Mesenteric fat pad (tissue), 1 donor: ENCODE results near the gene TRPV2. TPM values are rescaled to one million over a fixed set of nuclear protein-coding genes. Genes with fewer than 3 reads are reported as not detected.
"Not testable (repeated sequence)": the region's sequence is repeated elsewhere in the genome, so short reads cannot be mapped to it uniquely, and the experiment has no call there.

Experiments
- DNase-seq: peaks from one replicate; pipeline ENCODE4 v3.0.0-alpha.2; 2020; ENCODE audit warnings: low spot score
- total RNA-seq: library from RNA; stranded (reverse); fragmentation: NEBNext Ultra II Directional; extraction: Animal tissue kit (Norgen Biotek cat#: 25700); gene quantifications from one replicate; pipeline ENCODE4 v1.2.1, GENCODE V29; 2021
- donor health status: DM: yes; HTN: yes; CAD: no.

TRPV2 gene
- total RNA-seq, 1 donor from 2014 or later = 43.7 TPM

DNA sequence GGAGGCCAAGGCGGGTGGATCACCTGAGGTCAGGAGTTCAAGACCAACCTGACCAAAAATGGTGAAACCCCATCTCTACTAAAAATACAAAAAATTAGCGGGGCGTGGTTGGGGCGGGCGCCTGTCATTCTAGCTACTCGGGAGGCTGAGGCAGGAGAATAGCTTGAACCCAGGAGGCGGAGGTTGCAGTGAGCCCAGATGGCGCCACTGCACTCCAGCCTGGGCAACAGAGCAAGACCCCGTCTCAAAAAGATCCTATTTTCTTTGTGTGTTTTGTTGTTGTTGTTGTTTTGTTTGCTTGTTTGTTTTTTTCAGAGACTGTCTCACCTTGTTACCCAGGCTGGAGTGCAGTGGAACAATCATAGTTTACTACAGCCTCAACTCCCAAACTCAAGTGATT is 11.5 kb upstream of the TRPV2 start:
- not testable (repeated sequence) for DNase-seq

DNA sequence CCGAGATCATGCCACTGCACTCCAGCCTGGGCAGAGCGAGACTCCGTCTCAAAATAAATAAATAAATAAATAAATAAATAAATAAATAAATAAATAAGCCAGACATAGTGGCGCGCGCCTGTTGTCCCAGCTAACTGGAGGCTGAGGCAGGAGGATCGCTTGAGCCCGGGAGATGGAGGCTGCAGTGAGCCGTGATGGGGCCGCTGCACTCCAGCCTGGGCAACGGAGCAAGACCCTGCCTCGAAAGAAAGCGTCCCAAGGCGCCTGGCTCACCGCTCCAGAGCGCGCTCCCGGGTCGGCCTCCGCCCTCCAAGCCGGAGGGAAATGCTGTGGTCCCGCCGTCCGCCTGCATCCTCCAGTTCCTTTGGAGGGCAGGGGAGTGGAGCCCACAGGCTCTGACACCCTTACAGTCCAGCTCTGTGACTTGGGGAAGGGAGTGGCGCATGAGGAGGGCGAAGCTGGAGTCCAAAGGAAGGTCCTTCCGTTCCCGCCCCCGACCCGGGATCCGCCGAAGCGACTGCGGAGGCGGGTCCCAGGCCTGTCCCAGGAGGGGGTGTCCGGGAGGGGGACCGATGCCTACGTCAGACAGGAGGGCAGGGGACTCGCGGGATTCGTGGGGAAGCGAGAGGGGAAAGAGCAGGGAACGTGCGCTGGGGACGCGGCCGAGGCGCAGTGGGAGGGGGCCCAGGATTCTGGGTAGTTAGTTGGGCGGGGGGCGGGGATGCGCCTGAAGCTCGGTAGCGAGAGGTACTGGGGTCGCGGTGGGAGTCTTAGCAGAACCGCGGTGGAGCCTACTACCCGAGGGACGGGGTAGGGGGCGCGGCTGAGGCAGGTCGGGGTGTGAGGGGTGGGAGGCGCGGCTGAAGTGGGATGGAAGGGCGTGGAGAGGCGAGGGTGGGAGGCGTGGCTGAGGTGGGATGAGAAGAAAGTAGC is 8.4 kb upstream of the TRPV2 start:
- no peak for DNase-seq

DNA sequence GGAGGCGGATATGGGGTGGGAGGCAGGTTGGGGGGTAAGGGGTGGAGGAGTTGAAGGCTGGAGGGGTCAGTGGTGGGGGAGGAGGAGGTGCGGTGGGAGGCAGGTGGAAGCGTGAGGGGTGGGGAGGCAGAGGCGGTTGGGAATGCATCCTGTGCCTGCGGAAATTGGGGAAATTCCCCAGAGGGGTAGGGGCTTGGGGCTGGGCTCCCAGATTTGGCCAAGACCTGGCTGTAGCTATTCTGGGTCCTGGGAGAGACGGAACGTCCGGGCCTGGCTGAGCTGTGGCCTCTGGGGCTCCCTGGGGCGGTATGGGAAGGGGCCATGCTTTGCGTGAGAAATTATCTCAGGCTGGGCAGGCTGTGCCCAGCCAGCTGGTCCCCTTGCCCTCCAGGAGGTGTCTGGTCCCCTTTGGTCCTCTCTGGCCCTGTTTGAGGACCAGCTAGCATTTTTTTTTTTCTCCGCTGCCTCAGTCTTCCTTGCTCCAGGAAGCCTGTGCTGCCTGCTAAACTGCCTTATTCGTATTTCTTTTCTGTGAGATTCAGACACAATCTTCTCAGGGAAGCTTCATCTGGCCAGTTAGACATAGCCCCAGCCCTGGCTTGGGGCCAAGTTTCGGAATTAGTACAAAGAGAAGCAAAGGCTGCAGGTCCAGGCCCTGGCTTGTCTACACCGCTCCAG is 7.3 kb upstream of the TRPV2 start:
- no peak for DNase-seq

DNA sequence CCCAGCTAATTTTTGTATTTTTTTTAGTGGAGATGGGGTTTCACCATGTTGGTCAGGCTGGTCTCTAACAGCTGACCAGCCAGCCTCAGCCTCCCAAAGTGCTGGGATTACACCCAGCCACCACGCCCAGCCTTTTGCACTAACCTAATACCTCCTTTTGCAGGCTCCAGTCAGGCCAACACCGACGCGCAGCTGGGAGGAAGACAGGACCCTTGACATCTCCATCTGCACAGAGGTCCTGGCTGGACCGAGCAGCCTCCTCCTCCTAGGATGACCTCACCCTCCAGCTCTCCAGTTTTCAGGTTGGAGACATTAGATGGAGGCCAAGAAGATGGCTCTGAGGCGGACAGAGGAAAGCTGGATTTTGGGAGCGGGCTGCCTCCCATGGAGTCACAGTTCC is 2.0 kb downstream of the TRPV2 start:
- no peak for DNase-seq

DNA sequence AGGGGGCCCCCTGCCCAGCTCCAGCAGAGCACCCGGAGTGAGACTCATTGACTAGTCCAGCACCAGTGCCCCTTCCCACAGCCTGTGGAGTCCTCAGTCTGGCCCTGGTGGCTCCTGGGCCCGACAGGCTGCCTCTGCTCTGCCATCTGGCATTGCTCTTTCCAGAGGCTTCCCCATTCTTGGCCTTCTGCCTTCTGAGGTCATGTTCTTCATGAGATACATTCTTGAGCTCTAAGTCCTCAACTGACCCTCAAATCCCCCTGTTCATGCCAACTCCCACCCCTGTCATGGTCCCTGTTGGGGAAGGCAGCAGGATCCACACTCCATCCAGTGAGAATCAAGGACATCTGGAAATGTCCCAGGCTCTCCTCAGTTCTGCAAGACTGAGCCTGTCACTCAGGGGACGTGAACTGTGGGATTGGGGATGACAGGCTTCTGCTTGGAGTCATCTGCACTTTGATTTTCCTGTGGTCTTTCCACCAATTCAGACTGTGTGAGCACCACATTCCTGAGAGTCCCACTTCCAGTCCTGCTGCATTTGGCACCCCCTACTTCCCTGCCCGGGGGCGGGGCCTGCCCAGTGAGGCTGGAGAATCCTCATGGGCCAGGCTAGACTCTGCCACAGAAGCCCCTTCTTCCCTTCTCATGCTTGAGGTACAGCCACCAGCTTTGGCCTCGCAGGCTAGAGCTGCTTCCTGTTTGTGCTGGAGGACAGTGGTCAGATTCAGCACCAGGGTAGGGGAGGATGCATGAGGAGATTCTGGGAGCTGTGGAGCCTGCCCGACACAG is 2.7 kb downstream of the TRPV2 start:
- DNase-seq = no peak

DNA sequence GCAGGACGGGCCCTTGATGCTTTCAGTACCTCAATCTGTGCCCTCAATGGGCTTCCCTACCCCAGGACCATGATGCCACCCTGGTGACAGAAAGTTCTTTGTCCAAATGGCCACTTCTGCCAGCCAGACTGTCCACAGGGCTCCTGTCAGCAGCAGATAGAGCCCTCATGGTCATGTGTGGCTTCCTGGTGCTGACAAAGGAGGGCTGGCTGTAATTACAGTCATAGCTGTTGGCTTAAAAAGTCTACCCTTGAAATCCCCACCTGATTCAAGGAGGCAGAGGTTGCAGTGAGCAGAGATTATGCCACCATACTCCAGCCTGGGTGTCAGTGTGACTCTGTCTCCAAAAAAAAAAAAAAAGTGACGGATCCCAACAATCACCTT is 3.3 kb downstream of the TRPV2 start:
- no peak for DNase-seq

DNA sequence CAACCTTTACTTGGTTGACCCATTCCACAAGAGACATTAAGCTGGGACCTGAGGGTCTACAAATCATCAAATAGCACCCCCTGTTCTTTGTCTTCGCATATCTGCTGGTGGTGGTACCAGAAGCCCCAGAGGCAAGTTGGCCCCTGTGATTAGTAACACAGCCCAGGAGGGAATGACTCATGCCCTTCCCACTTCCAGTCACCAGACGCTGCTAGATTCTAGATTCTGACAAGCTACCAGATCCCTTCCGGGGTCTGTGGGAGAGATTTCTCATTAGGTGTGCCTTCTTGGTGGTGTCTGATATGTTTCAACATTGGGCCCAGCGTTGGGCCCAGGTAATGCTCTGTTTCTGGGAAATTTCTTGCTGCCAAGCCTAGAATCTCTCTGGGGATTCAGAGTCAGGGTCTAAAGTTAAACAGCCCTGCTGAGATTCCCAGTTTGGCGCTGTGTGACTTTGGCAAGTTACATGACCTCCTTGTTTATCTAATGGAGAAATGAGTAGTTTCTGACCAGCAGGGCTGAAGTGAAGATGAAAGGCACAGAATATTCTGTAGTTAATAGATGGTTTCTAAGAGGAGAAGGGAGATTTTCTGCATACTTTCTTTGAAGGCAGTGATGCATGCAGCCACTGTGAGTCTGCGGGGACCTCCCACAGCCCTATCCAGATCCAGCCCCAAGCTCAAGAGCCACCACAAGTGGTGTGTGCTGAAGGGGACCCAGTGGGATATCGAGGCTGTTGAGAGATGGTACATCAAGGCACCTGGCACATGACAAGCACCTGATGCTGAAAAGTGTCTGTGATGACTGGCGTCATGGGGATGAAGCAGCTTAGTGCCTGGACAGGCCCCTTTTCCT is 3.9 kb downstream of the TRPV2 start:
- no peak for DNase-seq

DNA sequence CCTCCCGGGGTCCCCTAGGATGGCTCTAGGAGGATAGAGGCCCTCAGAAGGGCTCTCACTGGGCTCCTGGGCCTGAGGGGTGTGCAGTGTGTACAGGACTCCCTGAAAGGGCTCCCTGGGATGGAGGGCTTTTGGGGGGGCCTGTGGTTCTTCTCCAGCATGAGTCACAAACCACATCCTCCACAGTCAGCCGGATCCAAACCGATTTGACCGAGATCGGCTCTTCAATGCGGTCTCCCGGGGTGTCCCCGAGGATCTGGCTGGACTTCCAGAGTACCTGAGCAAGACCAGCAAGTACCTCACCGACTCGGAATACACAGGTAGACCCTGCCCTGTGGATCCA is 4.5 kb downstream of the TRPV2 start:
- no peak for DNase-seq

DNA sequence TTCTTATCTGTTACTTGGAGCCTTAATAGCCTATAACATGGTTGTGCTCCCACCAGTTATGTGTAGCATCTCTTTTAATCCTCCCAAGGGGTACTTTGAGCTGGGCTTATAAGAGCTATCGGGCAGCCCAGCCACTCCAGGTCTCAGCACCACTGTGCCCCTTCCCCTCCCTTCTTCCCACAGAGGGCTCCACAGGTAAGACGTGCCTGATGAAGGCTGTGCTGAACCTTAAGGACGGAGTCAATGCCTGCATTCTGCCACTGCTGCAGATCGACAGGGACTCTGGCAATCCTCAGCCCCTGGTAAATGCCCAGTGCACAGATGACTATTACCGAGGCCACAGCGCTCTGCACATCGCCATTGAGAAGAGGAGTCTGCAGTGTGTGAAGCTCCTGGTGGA is 7.0 kb downstream of the TRPV2 start:
- no peak for DNase-seq

DNA sequence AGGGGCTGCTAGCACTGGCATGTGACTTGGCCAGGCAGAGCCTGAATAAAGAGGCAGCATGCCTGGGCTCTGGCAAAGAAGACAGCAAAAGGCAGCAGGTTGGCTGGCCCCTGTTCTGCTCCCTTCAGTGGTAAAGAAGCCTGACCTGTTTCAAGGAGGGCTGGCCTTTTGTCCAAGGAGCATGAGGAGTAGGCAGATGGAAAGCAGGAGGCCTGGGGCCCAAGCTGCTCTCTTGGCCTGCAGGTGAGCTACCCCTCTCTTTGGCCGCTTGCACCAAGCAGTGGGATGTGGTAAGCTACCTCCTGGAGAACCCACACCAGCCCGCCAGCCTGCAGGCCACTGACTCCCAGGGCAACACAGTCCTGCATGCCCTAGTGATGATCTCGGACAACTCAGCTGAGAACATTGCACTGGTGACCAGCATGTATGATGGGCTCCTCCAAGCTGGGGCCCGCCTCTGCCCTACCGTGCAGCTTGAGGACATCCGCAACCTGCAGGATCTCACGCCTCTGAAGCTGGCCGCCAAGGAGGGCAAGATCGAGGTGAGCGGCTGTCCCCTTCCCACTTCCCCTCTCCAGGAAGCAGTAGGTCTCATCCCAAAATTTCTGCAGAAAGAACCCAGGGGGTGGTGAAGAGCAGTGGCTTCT is 8.0 kb downstream of the TRPV2 start:
- DNase-seq = no peak

DNA sequence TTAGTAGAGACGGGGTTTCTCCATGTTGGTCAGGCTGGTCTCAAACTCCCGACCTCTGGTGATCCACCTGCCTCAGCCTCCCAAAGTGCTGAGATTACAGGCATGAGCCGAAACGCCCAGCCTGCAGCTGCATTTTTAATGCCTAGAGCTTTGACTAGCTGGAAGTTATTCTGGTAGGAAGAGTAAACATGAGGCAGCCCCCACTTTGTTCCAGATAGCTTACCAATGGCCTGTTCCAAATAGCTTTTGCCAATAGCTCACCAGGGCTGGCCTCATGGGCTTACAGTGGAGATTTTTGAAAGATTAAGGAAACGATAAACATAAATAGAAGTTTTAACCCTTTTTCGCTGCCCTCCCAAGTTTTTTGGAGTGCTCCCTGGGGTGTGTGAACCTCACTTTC is 9.8 kb downstream of the TRPV2 start:
- DNase-seq = no peak

DNA sequence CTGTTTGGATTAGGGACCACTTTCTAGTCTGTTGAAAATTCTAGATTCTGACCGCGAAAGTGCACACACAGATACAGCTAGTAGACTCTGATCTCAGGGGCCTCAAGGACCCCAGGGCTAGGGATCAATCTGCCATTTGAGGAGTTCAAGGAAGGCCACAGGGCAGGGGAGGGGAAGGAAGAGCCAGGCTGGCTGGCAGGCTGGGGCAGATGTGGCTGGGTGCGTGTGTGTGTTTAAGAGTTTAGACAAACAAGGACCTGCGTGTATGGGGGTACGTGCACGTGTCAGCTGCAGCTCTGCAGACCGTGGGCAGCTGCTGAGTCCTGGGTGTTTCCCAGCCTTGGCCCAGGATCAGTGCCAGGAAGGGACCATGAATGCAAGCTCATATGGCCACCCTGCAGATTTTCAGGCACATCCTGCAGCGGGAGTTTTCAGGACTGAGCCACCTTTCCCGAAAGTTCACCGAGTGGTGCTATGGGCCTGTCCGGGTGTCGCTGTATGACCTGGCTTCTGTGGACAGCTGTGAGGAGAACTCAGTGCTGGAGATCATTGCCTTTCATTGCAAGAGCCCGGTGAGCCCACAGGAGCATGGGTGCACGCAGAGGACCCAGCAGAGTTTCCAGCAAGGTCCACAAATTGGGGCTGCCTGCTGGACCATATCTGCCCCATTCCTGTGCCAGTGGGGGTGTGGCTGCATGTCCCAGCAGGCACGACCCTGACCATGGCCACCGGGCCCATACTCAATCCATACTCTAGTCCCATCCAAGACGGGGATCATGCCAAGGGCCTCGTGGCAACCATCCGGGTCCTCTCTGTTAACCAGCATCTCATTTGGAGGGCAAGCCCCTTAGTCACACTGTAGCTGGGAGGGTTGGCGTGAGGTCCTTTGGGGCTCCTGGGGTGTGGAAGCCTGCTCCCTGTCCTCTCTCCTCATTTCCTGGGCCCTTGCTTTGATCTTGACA is 10.6 kb downstream of the TRPV2 start:
- DNase-seq = no peak

DNA sequence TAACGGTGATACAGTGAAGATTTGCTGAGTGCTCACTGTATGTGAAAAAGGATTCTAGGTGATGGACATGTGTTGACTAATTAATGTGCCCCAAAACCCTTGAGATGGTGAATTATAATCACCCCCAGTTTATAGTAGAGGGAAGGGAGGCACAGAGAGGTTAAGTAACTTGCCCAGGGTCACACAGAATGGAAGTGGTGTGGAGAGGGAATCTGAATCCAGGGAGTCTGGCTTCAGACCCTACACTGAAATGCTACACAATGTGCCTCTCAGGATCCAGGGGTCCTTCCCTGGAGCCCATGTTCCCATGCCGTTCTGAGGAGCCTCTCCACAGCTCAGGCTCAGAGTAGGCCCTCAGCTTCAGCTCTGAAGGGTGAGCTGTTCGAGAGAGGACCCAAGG is 11.6 kb downstream of the TRPV2 start:
- DNase-seq = no peak

DNA sequence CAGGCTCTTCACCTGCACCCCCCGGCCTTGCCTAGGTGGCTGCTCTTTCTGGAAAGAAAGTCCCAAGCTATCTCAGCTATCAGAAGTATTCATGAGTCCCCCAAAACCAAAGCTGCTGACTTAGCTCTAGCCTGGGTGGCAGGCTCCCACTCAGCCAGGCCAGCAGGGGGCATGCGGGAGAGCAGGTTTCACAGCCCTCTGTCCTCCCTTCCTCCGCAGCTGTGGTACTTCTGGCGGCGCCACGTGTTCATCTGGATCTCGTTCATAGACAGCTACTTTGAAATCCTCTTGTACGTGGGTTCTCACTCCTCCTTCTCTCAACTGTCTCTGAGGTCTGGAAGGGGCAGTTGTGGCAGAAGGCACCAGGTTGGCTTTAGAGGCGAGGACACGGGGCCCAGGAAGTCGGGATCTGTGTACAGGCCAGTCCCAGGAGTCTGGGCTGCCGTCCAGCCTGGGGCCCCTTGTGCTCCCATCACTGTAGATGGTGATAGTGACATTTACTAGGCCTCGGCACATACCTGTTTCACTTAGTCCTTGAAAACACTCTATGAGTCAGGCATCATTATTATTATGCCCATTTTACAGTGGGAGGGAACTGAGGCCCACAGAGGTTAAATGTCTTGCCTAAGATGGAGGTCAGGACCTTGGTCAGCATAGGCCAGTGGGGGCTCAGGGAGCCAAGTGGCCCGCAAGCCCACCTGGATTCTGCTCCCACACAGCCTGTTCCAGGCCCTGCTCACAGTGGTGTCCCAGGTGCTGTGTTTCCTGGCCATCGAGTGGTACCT is 12.9 kb downstream of the TRPV2 start:
- DNase-seq = no peak

DNA sequence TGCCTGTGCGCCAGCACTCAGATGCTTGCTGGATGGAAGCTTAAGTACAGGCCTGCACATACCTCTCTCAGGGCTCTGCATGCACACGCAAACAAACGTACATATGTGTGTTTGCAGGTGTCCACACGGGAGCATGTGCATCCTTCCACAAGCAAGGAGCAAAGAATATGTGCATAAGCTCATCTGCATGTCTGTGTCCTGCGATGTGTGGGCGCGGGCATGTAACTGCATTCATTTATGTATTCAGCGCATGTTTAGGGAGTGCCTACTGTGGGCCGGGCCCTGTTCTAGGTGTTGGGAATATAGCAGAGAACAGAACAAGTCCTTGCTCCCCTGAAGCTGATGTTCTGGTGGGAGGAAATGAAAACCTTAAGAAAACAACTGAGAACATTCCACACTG is 13.7 kb downstream of the TRPV2 start:
- no peak for DNase-seq

DNA sequence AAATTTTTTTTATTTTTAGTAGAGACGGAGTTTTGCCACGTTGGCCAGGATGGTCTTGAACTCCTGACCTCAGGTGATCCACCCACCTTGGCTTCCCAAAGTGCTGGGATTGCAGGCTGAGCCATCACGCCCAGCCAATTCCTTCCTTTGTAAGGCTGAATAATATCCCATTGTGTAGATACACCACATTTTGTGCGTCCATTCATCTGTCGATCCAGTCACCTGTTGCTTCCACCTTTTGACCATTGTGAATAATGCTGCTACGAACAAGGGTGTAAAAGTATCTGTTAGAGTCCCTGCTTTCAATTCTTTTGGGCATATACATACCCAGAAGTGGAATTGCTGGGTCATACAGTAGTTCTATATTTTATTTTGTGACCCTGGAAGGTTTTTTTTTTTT is 15.3 kb downstream of the TRPV2 start:
- no peak for DNase-seq

DNA sequence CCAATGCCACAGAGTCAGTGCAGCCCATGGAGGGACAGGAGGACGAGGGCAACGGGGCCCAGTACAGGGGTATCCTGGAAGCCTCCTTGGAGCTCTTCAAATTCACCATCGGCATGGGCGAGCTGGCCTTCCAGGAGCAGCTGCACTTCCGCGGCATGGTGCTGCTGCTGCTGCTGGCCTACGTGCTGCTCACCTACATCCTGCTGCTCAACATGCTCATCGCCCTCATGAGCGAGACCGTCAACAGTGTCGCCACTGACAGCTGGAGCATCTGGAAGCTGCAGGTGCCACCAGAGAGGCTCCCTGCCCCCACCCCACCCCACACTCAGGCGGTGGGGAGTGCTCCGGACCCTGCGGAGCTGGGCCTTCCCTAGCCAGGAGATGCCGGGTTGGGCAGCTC is 16.6 kb downstream of the TRPV2 start:
- no peak for DNase-seq

DNA sequence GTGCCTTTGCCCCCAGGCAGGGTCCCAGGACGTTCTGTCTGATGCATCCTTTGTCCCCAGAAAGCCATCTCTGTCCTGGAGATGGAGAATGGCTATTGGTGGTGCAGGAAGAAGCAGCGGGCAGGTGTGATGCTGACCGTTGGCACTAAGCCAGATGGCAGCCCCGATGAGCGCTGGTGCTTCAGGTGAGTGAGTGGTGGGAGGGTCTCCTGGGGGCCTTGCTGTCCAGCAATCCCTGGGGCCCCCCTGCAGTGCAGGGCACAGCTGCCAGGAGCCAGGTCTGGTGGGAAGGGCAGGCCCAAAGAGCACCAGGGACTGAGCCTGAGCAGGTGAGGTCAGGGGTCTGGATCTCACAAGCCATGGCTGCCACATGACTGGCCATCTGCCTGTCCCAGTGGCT is 18.1 kb downstream of the TRPV2 start:
- no peak for DNase-seq

DNA sequence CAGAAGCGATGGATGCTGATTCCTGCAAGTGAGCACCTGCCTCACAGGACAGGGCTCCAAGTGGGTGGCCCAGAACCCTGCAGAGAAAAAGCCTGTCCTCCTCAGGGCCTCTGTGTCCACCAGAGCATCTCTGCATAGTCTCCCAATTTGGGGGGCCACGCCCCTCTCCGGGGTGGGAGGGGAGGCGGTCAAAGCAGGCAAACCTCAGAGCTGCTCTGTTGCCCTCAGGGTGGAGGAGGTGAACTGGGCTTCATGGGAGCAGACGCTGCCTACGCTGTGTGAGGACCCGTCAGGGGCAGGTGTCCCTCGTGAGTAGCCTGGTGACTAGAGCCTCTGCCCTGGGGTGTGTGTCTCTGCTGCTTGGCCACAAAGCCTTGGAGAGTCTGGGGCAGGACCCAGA is 19.3 kb downstream of the TRPV2 start:
- no peak for DNase-seq
